ENCODE results near the gene NANS.
"Not testable (repeated sequence)": the region's sequence is repeated elsewhere in the genome, so short reads cannot be mapped to it uniquely, and the experiment has no call there.

Gene NANS, protein sequence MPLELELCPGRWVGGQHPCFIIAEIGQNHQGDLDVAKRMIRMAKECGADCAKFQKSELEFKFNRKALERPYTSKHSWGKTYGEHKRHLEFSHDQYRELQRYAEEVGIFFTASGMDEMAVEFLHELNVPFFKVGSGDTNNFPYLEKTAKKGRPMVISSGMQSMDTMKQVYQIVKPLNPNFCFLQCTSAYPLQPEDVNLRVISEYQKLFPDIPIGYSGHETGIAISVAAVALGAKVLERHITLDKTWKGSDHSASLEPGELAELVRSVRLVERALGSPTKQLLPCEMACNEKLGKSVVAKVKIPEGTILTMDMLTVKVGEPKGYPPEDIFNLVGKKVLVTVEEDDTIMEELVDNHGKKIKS

DNA sequence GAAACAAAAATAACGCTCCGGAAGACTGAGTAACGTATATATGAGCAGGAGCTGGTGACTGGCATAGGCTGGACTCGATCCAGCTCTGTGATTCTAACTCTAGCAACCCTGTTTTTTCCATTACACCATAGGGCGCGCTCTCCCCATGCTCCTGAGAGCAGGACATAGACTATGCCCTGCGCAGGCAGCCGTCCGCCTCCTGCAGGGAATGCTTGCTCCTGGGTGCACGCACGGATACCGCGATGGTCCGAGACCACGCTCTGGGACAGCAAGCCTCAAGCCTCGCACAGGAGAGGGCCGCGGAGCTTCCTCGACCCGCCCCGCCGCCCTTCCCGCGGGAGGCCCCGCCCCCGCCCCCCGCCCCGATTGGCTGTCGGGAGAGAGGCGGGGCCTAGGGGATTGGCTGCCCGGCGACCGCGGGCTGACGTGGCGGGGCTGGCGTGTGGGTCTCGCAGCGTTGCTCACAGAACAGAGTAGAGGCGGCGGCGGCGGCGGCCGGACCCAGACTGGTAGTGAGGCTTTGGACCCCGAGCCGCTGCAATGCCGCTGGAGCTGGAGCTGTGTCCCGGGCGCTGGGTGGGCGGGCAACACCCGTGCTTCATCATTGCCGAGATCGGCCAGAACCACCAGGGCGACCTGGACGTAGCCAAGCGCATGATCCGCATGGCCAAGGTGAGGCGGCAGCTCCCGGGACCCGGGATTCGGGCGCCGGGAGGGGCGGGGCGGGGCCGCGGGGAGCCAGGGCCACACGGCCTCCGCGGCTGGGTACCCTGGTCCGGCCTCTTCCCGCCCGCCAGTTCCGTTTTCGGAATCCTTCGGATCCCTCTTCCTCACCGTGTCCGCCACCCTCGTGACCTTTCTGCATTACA is at the start of gene NANS:
Gene NANS, plus strand, starts transcription at position 464 of the 869 bp plus-strand sequence. Its CDS starts 77 bp downstream, at position 541.
- DNase-seq (ENCODE audit: low read depth) = peak; percentile 75

DNA sequence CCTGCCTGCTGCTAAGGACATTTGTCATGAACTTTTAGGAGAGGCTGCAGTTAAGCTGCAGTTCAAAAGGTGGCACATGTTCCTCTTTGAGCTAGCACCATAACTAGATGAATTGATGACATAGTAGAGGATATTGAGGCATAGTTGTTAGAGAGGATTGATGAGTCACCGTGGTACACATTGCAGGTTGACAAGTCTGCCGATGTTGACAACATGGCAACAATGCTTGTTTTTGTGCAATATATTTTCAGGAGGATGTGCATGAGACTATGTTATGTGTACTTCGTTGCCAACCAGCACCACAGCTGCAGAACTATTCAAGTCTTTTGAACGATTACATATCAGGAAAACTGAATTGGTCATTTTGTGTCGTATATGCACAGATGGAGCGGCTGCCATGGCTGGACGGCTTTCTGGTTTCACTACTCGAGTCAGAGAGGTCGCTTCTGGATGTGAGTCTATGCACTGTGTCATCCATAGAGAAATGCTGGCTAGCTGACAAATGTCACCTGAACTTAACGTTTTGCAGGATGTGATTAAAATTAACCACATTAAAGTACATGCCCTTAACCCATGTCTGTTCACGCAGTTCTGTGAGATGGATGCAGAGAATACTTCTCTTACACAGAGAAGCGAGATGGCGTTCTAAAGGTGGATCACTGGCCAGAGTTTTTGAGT is 49.1 kb upstream of the NANS start:
- no peak for DNase-seq (ENCODE audit: low read depth)

DNA sequence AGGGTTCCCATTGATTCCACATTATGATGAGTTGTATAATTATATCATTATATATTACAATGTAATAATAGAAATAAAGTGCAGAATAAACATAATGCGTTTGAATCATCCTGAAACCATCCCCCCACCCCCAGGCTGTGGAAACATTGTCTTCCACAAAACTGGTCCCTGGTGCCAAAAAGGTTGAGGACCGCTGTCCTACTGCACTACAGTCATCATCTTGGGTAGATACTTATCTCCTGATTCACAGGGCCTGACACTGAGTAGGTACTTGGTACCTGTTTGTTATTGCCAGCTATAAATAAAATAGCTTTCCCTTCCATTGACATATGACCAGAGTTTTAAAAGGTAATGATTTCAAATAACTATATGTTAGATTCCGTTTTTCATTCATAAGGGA is 47.8 kb upstream of the NANS start:
- no peak for DNase-seq (ENCODE audit: low read depth)

DNA sequence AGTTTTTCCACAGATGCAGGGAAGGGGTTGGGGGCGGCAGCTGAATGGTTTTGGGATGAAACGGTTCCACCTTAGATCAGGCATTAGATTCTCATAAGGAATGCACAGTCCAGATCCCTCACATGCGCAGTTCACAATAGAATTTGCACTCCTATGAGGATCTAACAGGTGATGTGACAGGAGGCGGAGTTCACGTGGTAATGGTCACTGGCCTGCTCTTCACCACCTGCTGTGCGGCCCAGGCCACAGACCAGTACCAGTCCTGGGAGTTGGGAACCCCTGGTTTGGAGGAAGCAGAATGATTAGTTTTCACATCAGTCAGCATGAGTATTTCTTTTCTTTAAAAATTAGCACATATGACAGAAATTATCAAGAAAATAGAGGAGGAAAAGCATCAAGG is 47.1 kb upstream of the NANS start:
- DNase-seq (ENCODE audit: low read depth) = no peak

DNA sequence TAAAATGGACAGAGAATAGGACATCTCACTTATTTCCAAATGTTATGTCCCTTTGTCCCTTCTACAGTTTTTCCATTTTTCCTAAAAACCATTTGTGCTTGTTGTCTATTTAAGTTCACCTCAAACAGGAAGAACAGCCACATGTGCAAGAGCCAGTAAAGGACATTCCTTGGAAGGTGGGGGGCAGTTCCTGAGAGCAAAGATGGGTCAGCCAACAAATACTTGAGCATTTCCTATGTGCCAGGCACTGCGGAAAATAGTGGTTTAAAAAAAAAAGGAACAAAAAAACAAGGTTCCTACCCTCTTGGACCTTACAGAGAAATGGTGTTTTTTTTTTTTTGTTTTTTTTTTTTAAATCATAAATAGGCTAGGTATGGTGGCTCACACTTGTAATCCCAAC is 46.6 kb upstream of the NANS start:
- peak; percentile 32 for DNase-seq (ENCODE audit: low read depth)

DNA sequence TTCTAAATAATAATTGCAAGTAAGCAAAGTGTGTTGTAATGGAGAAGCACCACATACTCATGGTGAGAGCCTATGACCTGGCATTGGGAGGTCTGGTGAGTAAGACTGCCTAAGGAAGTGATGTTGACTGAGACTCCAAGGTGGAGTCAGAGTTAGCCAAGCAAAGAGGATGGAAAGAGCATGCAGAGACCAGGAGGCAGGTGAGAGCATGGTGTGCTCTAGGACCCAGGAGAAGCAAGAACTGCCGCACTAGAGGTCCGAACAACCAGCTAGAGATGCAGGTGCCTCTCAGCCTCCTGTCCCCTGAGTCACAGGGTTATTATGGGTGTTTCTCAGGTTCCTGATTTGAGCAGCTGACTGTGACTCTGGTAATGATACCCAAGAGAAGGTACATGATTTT is 46.1 kb upstream of the NANS start:
- DNase-seq (ENCODE audit: low read depth) = peak; percentile 22

DNA sequence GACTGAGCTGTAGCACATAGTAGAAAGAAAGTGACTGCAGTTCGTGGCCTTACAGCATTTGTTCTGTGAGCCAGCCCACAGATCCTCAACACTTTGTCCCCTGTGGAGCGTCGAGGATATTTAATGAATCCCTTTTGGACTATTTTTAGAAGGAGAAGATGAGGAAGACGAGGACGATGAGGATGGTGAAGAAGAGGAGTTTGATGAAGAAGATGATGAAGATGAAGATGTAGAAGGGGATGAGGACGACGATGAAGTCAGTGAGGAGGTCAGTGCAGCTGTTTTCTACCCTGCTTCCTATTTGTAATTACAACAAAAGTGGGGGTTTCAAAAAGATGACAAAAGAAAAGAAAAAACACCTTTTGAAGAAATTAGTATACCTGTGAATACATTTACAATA is 45.4 kb upstream of the NANS start:
- DNase-seq (ENCODE audit: low read depth) = no peak

DNA sequence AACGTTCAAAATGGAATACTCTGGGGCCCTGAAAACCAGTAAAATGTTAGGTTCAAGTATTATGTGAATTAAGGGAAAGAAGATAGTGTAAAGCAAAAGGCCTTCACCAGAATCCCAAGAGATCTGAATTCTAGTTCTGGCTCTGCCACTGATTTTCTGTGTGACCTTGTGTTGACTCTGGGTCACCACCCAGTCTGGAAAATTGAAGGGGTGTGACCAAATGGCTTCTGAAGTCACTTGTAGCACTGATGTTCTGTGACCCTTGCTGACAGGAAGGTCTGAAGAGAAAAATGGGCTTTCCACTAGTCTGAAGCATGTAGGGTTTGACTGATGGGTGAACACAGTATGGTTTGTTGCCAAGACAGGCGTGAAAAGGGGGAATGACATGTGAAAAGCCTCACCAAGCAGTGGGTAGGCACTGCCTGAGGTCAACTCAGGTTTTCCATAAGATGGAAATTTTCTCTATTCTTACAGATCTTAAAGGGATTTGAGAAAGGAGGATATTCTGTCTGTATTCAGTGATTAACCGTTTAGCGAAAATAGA is 40.3 kb upstream of the NANS start:
- no peak for DNase-seq (ENCODE audit: low read depth)

DNA sequence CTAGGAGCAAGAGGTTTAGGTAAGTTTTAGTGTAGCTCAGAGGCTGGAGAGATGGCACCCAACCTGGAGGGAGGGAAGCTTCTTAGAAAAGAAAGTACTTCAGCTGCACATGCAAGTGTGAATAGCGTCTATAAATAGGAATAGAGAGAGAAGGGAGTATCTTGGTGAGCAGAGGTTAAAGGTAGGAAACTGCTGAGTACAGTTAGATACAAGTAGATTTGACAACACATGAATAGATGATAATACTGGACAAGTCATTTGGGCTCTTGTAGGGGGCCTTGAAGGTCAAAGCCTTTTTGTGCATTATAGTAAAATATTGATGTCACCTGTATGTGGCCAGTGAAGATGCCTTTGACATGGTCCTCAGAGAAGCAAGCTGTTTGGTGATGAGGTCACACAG is 39.2 kb upstream of the NANS start:
- no peak for DNase-seq (ENCODE audit: low read depth)

DNA sequence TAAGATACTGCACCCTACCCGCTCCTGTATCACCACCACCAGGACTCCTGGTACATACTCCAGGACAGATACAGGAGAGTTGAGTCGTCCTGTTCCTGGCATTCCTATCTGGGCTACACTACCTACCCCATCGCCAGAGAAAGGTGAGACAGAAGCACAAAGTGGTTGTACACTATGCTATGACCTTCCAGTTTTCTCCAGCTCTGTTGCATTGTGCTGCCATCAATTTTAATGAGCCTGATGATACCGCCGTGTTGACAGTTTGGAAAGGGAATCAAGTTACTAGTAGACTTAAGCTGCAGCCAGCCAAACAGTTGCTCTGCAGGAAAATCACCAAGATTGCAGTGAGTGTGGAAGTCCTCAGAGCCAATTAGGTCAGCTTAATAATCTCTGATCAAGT is 38.2 kb upstream of the NANS start:
- no peak for DNase-seq (ENCODE audit: low read depth)

DNA sequence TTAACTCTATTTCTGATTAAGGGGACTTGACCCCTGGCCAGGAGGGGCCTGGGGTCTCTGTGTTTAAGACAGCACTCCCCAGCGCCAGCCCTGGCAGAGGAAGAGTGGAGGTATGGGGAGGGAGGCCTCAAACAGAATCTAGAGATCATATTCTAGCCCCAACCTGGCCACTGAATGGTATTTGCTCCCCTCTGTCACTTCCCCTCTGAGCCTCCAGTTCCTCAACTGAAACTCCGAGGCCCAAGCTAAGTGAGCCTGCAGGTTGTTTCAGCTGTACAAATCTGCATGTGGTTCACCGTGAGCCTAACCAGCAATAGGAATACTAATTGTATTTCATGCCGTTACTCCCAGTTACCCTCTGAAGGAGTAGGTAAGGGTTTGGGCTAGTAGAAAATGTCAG is 37.4 kb upstream of the NANS start:
- DNase-seq (ENCODE audit: low read depth) = no peak

DNA sequence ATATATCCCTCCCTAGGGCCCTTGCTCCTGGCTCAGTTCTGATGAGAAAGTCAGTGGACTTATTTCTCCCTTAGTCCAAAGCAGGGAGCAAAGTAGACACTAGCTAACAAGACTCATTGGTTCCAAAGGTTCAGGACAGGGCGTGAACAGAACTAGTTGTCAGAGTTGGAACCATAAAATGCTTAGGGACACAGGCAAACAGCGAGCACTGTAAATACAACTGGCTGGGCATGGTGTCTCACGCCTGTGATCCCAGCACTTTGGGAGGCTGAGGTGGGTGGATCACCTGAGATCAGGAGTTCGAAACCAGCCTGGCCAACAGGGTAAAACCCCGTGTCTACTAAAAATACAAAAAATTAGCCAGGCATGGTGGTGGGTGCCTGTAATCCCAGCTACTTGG is 36.7 kb upstream of the NANS start:
- not testable (repeated sequence) for DNase-seq (ENCODE audit: low read depth)

DNA sequence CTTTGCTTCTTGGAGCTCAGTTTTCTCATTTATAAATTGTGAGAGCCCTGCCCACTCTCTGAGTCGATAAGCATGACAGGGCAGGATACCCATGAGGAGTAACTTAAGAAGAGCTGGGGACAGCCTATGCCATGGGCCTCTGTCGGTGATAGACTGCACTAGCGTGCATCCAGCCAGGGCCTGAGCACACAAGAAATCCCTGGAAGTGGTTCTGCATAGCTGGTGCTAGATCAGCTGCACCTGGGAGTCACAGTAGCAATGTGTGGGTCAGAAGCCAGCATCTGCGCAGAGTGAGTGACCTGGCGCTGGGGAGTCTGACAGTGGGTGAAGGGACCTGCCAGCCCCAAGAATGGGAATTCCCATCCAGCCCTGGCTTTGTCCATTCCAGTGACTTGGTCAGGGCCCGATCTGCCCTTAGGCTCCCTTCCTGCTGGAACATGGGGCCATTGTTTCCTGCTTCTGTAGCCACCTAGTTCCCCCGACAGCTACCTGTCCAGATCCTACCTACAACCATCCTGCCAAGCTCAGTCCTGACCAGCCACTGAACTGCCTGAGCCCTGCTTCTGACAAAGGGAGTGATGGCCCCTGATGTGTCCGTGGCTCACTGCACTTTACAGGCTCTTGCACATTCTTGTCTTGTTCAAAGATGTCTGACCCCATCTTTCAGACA is 35.9 kb upstream of the NANS start:
- no peak for DNase-seq (ENCODE audit: low read depth)

DNA sequence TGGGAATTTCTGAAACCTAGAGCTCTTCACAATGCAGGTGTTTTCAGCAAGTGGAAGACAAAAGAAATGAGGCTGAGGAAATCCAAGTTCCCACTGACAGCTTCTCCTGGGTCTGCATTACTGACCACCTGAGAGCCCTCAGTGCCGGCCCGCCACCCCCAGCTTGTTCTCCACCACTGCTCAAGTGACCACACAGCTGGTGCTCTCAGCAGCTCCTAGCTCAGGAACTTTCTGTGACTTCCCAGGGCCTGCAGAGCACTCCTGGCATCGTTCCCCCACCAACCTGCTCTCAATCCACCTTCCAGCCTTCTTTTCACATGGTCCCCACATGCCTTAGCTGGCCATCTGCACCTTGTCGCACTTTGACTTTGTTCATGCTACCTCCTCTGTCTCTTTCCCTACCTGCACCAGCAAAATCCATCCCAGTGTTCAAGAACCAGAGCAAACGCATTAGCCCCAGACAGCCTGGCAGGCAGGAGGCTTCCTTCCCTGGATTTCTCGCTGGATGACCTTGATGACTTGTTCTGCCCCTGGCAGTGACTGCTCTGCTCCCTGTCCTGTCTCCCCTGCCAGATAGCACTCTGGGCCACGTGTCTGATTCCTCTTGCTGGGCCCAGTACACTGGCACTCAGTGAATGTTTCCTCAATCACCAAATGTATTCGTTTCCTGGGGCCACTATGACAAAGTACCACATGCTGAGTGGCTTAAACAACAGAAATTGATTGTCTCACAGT is 35.1 kb upstream of the NANS start:
- DNase-seq (ENCODE audit: low read depth) = no peak

DNA sequence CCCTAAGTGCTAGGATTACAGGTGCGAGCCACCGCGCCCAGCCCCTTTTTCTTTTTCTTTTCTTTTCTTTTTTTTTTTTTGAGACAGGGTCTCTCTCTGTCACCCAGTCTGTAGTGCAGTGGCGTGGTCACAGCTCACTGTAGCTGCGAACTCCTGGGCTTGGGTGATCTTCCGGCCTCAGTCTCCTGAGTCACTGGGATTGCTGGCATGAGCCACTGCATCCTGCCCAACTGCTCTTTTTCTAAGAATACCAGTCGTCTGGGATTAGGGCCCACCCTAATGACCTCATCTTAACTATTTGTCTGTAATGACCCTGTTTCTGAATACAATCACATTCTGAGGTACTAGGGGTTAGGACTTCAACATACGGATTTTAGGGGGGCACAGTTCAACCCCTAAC is 34.1 kb upstream of the NANS start:
- DNase-seq (ENCODE audit: low read depth) = no peak

DNA sequence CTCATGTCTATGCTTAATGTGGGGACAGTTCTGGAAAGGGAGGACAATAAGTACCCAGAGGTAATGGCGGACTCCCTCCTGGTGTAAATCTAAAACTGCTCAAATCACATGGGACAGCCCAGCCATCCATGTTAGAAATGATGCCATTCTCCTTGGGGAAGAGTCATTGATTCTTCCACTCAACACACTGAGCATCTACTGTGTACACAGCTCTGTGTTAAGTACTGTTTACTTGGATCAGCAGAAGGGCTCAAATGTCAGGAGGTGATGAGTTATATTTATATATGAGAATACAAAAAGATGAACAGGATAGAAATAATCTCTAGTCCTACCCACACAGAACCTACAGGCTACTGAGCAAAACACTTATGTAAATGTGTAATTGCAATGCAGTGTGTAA is 31.8 kb upstream of the NANS start:
- DNase-seq (ENCODE audit: low read depth) = no peak

DNA sequence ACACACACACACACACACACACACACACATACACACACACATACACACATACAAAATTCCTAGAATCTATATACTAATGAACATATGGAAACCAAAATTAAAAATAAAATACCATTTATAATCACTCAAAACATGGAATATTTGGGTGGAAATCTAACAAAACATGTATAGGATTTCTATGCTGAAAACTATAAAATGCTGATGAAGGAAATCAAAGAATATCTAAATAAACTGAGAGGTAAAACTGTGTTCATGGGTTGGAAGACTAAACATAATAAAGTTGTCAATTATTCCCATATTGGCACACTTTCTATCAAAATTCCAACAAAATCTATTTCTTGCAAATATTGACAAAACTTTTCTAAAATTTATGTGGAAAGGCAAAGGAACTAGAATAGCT is 25.4 kb upstream of the NANS start:
- DNase-seq (ENCODE audit: low read depth) = no peak

DNA sequence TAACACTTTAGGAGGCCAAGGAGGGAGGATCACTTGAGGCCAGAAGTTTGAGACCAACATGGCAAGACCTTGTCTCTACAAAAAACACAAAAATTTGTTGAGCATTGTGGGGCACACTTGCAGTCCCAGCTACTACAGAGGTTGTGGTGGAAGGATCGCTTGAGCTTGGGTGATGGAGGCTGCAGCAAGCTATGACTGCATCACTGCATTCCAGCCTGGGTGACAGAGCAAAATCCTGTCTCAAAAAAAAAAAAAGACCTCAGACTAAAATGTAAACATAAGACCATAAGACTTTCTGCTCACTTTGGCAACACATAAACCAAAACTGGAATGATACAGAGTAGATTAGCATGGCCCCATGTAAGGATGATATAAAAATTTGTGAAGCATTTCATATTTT is 24.6 kb upstream of the NANS start:
- DNase-seq (ENCODE audit: low read depth) = no peak

DNA sequence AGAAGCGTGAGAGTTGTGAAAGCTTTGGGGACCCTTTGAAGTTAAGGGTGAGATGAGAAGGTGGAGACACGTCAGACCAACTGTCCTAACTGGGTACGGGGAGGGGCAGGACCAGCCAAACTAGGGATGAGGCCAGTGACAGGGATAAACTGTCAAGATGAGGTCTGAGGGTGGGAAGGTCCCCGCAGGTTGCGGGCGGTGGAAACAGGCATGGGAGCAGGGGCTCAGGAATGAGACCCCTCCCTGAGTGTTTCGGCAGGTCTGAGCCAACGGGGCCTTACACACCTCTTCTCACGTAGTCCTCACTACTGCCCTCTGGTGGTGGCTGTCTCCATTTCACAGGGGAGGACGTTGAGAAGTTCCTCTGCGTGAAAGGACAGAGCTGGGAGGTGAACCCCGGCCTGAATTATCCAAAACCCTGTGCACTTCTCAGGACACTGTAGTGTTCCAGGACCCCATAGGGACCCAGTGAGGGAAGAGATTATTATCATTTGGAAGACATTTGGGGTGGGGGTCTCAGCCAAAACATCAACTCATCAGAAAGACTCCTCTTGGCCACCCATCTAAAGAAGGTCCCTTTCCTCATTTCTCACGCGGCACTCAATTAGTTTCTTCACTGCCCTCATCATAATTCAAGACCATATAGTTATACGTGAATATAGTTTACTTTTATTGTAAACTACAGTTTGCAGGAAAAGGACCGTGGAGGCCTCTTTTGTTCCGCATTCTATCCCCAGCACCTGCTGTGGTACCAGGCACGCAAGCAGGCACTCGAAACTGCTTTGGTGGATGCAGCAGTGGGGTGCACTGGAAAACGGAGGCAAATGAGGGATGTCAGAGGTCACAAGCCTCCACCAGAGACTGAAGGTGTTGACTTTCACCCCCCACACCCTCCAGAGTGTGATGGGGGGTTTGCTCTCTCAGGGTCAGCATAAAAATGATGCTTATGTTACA is 21.7 kb upstream of the NANS start:
- DNase-seq (ENCODE audit: low read depth) = no peak

DNA sequence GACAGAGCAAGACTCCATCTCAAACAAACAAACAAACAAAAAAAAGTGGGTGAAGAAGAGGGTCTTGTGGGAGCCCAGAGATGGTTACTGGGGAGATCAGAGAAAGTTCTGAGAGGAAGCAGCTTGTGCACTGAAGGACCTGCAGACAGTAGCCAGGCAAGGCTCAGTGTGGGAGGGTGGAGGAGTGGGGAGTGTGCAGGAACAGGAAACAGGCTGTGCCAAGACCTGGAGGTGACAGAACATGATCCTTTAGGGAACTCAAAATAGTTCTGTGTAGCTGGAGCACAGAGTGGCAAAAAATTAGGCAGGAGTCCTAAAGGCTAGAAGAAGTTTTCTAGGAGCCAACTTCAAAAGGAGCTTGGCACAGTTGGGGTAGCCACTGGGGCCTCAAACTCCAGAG is 19.2 kb upstream of the NANS start:
- DNase-seq (ENCODE audit: low read depth) = no peak

All from non-pigmented ciliary epithelial cell (primary cell).